Activated CD4-positive, alpha-beta T cell treated with anti-CD3 and anti-CD28 coated beads for 4 hours (primary cell): Measurements from ENCODE around the gene LCE2D.
A peak's percentile ranks its signal among the peaks of the same experiment; 100 is the strongest.
"Not testable (repeated sequence)": the region's sequence is repeated elsewhere in the genome, so short reads cannot be mapped to it uniquely, and the experiment has no call there.

Experiments
- DNase-seq, 2 donors: peaks; one replicate each; pipeline ENCODE4 v3.0.0-alpha.2; 2020

The LCE2D gene, protein sequence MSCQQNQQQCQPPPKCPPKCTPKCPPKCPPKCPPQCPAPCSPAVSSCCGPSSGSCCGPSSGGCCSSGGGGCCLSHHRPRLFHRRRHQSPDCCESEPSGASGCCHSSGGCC

DNA sequence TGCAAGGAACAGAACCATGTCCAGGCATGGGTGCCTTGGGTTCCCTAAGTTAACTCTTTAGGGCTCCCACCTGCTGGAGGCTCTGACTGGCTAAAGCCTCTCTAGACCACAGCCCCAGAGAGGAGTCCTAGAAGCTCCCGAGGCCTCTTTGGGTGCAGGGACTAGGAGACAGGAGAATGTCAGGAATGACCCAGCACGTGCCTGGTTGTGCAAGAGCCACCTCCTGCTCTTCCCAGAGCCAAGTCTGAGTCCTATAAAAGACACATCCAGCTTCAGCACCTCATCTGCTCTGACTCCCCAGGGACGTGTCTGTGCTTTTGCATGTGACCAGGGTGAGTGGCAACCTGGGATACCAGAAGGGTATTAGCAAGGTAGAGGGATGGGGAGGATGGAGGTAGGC is at the start of gene LCE2D:
Gene LCE2D (plus strand): TSS at position 283 of the 400 bp plus-strand sequence. CDS start 726 bp downstream, outside the sequence.
- DNase-seq: no peak

DNA sequence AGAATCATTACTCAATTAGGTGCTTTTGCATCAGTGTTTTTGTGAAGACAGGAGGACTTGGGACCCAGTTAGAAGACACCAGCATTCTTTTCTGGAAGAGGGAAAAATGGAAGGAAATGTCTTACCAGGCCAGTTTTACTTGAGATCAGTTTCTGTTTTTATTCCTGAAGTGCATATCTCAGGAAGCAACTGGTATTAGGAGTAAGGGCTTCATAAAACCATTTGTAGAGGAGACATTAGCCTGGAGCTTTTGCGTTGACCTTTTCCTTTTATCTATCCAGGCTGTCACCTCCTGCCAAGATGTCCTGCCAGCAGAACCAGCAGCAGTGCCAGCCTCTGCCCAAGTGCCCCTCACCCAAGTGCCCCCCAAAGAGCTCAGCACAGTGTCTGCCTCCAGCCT is 49.7 kb upstream of the LCE2D start, which contains the start of gene LCE3B:
Gene LCE3B (plus strand): TSS at position 301 of the 400 bp plus-strand sequence. CDS start 0 bp downstream, at position 301.
- DNase-seq: no peak

DNA sequence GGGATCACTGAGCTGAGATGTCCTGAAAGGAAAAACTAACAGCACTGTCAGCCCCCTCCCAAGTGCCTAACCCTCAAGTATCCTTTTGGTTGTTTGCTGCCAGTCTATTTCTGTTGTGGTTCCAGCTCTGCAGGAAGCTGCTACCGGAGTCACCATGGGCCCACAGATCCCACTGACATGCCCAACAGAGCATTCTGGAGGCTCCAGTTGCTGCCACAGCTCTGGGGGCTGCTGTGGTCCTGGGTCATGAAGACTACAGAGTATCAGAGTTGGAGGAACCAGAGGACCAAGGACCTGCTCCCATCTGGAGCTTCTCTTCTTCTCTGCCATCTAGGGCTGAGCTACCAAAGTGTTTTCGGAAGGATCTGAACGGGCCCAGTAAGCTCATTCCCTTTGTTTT is 41.2 kb upstream of the LCE2D start:
- no peak for DNase-seq

DNA sequence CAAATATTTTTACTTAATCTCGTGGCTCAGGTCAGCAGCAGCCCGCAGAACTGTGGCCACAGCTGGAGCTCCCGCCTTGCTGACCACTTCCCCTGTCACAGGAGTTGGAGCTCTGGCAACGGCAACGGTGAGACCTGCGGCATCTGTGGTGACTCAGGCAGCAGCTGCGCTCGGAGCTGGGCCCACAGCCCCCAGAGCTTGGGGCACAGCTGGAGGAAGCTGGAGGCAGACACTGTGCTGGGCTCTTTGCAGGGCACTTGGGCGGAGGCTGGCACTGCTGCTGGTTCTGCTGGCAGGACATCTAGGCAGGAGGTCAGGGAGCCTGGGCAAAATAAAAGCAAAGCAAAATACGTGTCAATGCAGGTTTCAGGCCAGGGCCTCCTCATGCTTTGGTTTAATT is 40.4 kb upstream of the LCE2D start, which contains the start of gene LCE3A:
Gene LCE3A (minus strand): TSS at position 301 of the 400 bp plus-strand sequence. CDS start 0 bp downstream, at position 301.
- DNase-seq: no peak

DNA sequence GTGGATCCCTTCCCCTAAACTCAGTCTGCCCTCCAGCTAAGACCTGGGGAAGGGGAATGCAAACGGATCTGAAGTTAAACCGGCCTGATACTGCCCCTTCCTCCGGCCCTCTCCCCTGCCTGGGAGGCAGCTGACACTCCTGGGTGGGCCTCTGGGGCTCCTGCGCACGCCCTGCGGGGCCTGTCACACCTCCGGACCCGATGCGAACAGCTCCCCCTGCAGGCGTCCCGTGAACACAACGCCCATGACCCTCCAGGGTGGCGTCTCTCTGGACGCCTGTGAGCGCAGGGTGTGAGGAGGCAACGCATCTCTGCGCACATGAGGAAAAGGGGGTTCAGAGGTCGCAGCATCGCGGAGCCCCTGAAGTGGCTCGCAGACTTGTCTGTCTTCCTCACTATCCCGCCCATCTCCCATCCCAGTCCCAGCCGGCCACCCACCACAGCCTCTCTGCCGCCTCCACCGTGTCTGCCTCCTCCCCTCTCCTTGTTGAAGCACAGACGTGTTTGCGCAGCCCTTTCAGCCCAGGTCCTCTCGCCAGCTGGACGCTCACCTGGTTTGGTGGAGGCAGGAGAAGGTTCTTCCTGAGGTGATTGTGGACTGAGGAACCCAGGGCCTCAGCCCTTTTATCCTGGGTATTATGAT is 39.9 kb upstream of the LCE2D start:
- DNase-seq: no peak

DNA sequence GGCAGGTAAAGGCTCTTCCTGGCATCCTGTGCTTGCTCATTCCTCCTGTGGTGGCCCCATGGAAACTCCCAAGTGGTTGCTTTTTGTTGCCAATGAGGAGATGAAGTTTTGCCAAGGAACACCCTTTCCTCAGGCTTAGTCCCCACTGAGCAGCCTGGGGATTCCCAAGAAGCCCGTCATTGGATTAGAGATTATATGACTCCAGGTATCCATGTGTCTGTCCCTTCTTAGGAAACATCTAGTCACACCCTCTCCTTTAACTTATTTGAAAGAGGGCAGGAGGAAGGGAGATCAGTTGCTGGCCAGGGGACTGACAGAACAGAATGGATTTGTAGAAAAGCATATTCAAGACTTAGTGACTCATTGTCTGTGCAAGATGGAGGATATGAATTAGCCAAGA is 36.4 kb upstream of the LCE2D start:
- DNase-seq: no peak

DNA sequence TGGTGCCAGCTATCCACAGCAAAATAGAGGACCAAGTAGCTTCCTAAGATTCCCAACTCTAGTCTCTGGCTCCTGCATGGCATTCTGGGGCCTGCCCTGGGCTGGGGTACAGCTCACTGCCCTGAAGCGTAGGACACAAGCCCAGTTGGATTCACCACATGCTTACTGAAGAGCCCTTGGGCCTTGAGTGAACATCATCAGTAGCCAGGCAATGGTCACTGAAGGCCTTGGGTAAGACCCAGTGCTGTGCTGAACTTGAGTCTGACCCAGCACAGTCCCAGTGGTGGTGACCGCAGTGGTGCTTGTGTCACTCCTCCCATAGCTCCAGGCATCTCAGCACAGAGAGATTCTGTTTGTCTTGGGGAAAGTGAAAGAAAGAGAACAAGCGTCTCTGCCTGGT is 32.6 kb upstream of the LCE2D start:
- DNase-seq: no peak

DNA sequence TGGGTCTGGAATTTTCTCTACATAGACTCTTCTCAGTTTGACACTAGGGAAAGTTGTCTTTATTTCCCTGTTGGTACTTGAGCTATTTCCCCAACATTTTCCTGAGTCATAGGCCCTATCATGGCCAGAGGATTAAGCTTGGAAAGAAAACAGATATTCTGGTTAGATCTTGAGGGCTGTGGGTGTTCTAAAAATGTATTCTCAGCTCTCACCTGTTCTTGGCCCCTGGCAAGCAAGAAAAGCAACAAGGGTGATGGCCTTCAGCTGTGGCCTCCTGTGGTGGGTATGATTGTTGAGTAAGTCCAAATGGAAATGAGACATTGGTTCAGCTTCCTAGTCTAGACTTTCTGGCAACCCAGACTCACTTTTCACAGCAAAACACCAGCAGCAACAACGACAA is 22.8 kb upstream of the LCE2D start:
- DNase-seq: no peak

DNA sequence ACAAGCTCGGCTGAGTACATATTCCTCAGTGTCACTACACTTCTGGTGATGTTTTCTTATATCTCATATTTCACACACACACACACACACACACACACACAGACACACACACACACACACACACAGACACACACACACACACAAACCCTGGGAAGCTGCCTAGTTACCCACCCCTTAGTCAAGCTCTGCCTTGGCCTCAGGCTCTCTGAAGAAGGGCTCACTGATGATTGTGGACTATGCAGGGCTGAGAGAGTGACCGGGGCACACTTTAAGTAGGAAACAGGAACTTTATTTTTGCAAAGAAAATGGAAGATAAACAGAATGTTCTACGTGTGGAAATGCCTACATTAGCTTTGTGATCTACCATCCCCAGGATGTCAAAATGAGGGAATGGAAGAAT is 19.2 kb upstream of the LCE2D start:
- no peak for DNase-seq

DNA sequence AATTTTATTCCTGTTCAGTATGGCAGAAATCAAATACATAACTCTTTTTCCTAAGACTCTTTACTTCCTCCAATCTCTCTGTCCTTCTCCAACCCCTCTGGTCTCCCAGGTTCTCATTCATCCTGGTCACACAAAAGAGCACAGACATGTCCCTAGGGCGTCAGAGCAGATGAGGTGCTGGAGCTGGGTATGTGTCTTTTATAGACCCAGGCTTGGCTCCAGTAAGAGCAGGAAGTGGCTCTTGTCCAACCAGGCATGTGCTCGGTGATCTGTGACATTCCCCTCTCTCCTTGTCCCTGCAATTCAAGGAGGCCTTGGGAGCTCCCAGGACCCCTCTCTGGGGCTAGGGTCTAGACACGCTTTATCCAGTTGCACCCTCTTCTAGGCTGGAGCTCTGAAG is 18.0 kb upstream of the LCE2D start:
- no peak for DNase-seq

DNA sequence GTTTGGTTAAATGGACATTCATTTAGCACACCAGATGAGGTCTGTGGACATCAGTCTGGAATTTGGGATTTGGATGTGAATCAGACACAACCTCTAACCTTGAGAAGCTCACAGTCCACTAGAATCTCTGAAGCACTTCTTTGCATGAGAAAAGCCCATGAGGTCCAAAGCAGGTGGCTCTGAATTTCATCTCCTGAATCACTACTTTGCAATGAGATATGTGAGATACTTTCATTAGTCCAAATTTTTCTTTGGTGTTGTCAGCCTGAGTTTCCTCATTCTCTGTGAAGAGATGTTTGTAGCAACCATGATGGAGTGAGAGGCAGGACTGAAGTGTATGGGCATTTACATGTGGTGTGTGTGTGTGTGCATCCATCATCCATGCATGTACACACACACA is 16.5 kb upstream of the LCE2D start:
- no peak for DNase-seq

DNA sequence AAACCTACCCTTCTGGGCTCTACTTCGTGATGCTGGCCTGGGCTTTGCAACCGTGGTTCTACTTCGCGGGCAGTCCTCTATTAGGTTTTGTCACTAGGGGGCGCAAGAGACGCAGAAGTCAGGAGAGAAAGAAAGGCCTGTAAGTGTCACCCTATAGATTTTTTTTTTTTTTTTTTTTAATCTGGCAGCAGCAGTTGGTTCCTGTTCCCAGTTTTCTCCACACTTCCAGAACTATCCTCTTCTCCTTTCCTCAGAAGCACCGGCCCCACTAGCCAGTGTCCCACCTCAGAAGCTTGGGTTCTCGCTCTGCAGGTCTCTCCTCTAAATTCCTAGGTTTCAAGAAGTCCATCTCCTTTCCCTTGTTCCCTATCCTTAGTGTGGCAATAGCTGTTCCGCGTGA is 9.1 kb upstream of the LCE2D start:
- DNase-seq: peak; percentile 6 to 28

DNA sequence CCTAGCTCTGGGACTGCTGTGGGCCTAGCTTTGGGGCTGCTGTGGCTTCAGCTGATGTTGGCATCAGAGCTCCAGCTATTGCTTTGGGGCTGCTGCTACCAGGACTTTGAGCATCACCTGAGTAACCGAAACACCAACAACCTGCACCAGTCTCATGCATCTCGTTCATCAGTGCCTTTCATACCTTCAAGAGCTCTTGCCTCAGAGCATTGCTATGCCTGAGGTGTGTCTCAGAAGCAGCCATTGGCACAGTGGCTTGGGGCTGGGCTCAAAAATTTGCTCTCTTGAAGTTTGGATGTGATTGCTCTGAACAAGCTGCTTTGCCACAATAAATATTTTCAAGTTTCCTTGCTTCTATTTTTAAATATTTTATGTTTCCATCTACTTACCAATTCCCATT is 6.7 kb upstream of the LCE2D start:
- no peak for DNase-seq

DNA sequence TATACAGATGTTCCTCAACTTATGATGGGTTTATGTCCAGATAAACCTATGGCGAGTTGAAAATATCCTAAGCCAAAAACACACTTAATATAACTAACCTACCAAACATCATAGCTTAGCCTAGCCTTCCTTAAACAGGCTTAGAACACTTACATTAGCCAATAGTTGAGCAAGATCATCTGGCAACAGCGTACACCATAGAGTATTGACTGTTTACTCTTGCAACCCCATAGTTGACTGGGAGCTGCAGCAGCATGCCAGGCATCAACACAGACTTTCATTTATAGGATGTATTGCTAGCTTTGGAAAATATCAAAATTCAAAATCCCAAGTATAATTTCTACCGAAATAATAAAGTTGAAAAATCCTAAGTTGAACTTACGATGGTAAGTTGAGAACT is 5.5 kb upstream of the LCE2D start:
- no peak for DNase-seq

DNA sequence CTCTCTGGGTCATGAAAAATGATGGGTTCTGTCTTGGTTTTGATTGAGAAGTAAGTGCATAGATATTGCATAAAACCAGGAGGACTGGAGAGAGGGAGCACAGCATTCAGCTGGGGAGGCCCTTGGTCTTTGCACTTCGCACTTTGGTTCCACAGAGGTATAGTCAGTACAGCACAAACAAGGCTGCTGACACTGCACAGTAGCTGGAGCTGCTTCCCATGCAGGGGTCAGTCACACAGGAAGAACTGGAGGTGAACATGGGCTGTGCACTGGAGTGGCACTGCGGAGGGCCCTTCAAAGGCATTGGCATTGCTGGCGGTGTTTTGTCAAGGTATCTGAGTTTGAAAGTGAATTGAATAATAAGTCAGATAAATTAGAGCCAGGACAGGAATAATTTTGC is 4.5 kb upstream of the LCE2D start:
- DNase-seq: no peak

DNA sequence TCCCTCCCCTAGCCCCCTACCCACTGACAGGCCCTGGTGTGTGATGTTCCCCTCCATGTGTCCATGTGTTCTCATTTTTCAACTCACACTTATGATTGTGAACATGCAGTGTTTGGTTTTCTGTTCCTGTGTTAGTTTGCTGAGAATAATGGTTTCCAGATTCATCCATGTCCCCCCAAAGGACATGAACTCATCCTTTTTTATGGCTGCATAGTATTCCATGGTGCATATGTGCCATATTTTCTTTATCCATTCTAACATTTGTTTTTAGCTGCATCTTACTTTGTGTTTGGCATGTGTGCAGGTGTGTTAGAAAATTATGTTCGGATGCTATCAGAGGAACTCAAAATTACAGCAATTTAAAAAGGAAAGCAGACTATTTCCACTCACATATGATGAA is 3.0 kb downstream of the LCE2D start:
- not testable (repeated sequence) for DNase-seq

DNA sequence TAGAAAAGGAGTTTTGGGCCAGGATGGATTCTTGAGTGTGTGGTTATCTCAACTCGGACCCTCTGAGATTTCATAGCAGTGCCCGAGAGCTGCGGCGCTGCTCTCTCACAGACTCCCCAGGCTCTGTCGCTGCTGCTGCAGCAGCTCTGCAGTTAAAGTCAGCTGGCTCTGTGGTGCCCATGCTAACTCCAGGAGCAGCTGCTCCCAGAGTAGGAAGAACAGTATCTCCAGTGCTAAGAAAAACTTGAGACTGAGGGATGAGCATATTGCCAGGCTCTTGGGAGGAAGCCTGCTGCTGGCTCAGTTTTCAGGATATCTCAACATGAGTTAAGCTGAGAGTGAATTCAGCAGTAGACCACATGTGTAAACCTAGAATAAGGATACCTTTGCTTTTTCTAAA is 4.5 kb downstream of the LCE2D start:
- no peak for DNase-seq

DNA sequence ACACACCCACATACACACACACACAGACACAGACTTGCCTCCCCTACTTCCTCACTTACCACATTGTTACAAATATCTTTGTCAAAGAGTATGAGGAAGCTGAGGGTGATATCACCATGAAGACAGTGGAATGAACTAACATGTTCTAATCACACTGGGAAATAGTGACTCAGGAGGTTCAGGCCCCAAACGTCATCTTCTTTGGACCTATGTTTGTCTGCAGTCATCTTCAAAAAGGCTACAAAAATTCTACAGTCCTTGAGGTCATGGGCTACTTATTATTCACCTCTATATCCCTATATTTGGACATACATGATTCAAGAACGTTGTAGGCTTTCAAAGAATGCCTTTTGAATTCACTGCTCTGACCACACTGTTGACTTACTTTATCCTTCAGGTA is 9.8 kb downstream of the LCE2D start:
- DNase-seq: no peak

DNA sequence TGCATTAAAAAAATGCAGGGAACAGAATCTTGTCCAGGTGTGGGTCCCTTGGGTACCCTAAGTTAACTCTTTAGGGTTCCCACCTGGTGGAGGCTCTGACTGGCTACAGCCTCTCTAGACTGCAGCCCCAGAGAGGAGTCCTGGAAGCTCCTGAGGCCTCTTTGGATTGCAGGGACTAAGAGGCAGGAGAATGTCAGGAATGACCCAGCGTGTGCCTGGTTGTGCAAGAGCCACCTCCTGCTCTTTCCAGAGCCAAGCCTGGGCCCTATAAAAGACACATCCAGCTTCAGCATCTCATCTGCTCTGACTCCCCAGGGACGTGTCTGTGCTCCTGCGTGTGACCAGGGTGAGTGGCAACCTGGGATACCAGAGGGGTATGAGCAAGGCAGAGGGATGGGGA is 11.8 kb downstream of the LCE2D start, which contains the start of gene LCE2C:
Gene LCE2C (plus strand): TSS at position 297 of the 400 bp plus-strand sequence. CDS start 737 bp downstream, outside the sequence.
- not testable (repeated sequence) for DNase-seq

DNA sequence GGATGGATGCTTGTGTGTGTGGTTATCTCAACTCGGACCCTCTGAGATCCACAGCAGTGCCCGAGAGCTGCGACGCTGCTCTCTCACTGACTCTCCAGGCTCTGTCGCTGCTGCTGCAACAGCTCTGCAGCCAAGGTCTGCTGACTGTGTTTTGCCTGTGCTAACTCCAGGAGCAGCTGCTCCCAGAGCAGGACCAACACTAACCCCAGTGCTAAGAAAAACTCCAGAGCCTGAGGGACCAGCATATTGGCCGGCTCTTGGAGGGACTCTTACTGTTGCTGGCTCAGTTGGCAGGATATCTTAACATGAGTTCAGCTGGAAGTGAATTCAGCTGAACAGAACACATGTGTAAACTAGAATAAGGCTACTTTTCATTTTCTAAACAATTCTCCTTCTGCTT is 16.3 kb downstream of the LCE2D start:
- no peak for DNase-seq

DNA sequence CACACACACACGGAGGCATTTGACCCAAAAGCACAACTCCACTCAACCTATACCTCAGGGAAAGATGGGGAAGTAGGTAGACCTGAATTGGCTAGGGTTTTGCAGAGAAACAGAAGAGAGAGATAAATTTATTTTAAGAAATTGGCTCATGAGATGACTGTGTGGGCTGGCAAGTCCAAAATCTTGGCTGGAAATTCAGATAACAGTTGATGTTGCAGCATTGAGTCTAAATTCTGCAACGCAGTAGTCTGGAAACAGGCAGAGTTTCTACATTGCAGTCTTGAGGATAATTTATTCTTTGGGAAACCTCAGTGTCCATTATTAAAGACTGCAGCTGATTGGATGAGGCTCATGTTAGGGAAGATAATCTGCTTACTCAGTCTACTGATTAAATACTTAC is 18.4 kb downstream of the LCE2D start:
- DNase-seq: no peak

DNA sequence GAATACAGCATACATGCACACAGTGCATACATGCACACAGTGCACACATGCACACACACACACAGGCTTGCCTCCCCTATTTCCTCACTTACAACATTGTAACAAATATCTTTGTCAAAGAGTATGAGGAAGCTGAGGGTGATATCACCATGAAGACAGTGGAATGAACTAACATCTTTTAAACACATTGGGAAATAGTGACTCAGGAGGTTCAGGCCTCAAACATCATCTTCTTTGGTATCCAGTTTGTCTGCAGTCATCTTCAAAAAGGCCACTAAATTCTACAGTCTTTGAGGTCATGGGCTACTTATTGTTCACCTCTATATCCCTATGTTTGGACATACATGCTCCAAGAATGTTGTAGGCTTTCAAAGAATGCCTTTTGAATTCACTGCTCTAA is 20.7 kb downstream of the LCE2D start:
- DNase-seq: no peak

DNA sequence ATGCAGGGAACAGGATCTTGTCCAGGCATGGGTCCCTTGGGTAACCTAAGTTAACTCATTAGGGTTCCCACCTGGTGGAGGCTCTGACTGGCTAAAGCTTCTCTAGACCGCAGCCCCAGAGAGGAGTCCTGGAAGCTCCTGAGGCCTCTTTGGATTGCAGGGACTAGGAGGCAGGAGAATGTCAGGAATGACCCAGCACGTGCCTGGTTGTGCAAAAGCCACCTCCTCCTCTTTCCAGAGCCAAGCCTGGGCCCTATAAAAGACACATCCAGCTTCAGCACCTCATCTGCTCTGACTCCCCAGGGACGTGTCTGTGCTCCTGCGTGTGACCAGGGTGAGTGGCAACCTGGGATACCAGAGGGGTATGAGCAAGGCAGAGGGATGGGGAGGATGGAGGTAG is 22.6 kb downstream of the LCE2D start, which contains the start of gene LCE2B:
Gene LCE2B (plus strand): TSS at position 301 of the 400 bp plus-strand sequence. CDS start 721 bp downstream, outside the sequence.
- not testable (repeated sequence) for DNase-seq

DNA sequence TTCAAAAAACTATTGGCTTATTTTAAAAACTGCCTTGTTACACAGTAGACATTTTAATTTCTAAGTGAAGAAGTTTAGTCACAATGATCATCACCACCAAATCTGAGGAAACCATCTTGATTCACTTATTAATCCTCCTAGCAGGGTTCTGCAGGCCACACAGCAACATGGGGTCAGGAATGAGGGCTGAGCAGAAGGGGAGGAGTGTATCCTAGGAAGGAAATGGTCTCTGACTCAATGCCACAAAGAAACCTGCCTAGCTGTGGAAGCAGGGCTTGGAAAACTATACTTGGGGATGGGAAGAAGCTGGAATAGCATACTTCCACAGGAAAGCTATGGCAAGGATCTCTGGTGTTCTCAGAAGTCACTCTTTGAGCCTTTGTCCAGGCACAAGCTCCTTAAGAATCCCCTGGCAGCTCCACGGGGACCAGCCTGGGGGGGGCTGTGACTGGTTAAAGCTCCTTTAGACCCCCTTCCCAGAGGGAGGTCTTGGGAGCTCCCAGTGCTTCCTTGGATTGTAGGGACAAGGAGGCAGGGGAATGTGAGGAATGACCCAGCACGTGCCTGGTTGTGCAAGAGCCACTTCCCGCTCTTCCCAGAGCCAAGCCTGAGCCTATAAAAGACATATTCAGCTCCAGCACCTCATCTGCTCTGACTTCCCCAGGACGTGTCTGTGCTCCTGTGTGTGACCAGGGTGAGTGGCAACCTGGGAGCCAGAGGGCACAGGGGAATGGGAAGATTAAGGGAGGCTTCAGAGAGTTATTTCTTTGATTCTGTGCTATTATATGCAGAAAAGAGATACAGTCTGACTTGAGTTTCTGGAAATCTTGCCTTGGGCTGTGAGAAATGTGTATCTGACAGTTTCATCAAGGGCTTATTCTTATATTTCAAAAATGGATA is 34.8 kb downstream of the LCE2D start, which contains the start of gene LCE2A:
Gene LCE2A (plus strand): TSS at position 645 of the 900 bp plus-strand sequence. CDS start 557 bp downstream, outside the sequence.
- DNase-seq: no peak
